Measurements from ENCODE around the gene SLC12A5.

SLC12A5 gene

GRCh38 chr20:46028110-46028509 is 905 bp upstream of the SLC12A5 start:
- no peak for DNase-seq (ENCODE audit: low spot score)

- DNase-seq (ENCODE audit: low spot score): no peak
Observed at GRCh38 chr20:46030284-46031013, 1.4 kb downstream of the SLC12A5 start.

DNA sequence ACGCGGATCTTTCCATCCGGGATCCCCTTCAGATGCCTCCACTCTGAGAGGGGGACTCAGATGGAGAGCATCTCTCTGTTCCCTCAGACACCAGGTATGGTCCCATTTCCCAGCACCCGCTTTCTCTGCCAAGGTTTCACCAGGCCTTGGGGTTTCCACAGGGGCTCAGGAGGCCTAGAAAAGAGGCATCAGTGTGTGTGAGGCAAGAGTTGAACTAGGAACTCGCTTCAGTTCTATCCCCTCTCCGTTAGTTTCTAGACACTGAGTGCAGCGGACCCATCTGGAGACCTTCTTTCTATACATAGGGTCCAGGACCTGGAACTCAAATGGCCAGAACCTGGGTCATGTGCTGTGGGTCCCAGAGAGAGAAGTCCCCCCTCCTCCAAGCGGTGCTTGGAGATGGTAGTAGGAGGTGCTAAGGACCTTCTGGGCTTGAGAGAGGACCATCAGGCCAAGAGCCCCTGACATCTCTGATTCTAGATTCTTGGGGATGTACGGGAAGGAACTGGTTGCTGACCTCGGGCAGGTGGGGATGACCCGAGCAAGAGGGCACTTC is 2.1 kb downstream of the SLC12A5 start:
- DNase-seq (ENCODE audit: low spot score): no peak

DNA sequence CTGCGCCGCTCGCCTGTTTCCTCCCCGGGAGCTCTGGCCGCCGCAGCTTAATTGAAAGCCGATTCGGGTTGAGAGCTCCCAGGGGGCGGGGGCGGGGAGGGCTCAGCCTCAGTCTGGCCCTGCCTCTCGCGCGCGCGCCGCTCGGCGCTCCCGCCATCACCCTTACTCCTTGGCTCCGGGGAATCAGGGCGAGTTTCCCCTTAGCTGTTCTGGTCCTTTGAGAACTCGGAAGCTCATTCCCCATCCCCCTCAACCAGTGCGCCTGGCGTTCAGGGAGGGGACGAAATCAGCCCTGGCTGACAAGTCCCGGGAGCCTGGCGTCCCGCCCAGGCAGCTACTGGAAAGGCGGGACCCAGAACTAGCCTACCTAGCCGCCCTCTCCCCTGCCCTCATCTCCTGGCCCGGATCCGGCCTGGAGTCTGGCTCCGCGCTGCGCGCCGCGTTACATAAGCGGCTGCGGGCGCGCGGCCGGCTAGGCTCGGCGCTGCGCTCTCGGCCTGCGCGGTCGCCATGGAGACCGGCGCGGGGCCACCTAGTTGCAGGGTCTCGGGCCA is 2.8 kb downstream of the SLC12A5 start:
- DNase-seq (ENCODE audit: low spot score): peak; percentile 73

DNA sequence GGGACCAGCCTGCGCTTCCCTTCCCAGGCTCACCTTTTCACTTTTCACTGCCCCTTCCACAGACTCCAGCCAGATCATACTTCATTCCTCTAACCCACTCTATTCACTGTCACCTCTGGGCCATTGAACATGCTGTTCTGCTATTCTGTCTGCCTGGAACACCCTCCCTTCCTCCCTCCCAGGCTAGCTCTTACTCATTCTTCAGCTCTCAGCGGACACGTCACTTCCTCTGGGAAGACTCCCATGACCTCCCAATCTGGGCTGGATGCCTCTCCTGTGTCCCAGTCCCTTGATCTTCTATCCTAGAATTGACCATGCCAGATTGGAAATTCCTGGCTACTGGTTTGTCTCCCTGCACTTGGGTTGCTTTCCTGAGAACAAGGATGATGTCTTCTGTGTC is 5.0 kb downstream of the SLC12A5 start:
- no peak for DNase-seq (ENCODE audit: low spot score)

DNA sequence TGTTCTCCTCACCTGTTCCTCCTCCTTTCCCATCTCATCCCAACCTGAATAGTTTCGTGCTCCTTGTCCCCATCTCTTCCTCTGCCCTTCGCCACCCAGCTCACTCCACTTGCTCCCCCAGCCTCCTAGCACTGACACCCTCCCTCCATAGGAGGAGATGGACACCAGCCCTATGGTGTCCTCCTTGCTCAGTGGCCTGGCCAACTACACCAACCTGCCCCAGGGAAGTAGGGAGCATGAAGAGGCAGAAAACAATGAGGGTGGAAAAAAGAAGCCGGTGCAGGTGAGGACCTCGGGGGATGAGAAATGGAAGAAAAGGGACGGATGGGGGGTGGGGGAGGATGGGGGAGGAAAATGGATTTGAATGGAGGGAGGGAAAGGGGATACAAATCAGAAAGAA is 6.2 kb downstream of the SLC12A5 start:
- no peak for DNase-seq (ENCODE audit: low spot score)

- DNase-seq (ENCODE audit: low spot score): no peak
Observed at GRCh38 chr20:46035713-46036112, 6.7 kb downstream of the SLC12A5 start.

- no peak for DNase-seq (ENCODE audit: low spot score)
Observed at GRCh38 chr20:46036370-46036769, 7.4 kb downstream of the SLC12A5 start.

GRCh38 chr20:46037036-46037435 is 8.0 kb downstream of the SLC12A5 start:
- no peak for DNase-seq (ENCODE audit: low spot score)

DNA sequence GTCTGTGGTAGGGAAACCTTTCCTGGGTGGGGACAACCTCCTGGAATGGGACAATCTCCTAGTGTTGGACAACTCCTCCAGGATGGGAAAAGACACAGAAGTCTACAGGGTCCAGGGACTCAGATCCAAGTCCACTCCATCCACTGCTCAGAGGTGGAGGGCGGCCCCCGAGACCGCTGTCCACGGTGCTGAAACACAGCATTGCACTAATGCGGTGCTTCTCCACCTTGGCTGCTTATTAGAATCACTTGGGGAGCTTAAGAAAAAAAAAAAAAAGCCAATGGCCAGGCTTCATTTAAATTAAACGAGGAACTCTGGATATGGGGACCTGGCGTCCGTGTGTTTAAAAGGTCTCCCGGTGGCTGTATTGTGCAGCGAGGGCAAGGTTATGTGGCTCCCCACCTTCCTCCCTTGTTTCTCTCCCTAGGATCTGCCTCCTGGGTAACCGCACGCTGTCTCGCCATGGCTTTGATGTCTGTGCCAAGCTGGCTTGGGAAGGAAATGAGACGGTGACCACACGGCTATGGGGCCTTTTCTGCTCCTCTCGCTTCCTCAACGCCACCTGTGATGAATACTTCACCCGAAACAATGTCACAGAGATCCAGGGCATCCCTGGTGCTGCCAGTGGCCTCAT is 12.0 kb downstream of the SLC12A5 start:
- DNase-seq (ENCODE audit: low spot score): peak; percentile 86

DNA sequence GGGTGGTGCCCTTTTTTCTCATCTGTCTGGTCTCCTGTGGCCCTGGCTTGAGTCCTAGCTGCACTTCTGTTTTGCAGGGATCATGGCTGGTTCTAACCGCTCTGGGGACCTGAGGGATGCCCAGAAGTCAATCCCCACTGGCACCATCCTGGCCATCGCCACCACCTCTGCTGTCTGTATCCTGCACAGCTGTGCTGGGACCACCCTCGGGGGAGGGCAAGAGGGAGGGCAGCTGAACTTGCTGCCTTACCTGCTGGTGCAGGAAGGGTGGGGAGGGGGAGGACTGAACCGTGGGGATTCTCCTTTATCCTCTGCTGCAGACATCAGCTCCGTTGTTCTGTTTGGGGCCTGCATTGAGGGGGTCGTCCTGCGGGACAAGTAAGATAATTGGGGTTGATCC is 14.5 kb downstream of the SLC12A5 start:
- DNase-seq (ENCODE audit: low spot score): no peak

GRCh38 chr20:46044896-46045295 is 15.9 kb downstream of the SLC12A5 start:
- no peak for DNase-seq (ENCODE audit: low spot score)

DNA sequence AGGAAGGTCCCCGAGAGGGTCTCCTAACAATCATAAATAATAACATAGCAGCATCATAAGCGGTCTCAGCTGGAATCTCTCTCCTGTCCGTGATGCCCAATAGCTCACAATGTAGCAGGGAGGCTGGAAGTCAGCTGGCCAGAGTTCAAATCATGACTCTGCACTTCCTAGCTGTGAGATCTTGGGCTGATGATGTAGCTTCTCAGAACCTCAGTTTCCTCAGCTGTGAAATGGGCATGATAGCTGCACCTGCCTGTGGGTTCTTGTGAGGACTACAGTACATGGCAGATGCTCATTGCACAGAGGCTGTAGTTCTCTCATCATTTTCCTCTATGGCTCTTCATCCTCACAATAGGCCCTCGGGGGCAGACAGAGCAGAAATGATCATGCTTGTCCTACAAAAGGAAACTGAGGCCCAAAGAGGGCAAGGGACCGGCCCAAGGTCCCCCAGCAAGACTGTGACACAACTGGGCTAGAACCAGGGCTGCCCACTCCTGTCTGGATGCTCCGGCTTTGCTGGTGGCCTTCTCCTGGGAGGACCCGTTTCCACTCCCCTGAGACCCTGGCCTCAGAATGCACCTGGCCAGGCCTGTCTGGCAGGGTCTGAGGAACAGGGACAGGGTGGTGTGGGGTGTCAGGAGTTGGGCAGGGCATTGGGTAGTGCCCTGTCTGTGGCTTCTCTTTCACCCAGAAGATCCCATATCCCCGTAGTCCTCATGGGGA is 17.7 kb downstream of the SLC12A5 start:
- DNase-seq (ENCODE audit: low spot score): no peak

- DNase-seq (ENCODE audit: low spot score): no peak
Observed at GRCh38 chr20:46047821-46048220, 18.8 kb downstream of the SLC12A5 start.

DNA sequence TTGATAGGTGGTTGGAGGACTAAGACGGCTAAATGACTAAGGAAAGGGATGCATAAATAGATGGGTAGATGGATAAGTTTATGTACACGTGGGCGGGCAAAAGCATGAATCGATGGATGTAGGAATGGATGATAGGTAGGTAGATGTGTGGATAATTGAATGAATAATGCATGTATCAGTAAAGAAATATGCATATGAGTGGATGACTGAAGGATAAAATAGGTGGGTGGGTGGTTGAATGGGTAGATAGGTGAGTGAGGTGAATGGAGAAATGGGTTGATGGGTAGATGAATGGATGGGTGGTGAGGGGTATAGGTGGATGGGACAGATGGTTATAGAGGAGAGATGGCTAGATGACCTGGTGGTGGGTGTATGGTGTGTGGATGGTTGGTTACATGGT is 20.2 kb downstream of the SLC12A5 start:
- no peak for DNase-seq (ENCODE audit: low spot score)

- DNase-seq (ENCODE audit: low spot score): no peak
Observed at GRCh38 chr20:46049815-46050214, 20.8 kb downstream of the SLC12A5 start.

- DNase-seq (ENCODE audit: low spot score): no peak
Observed at GRCh38 chr20:46050444-46050843, 21.4 kb downstream of the SLC12A5 start.

DNA sequence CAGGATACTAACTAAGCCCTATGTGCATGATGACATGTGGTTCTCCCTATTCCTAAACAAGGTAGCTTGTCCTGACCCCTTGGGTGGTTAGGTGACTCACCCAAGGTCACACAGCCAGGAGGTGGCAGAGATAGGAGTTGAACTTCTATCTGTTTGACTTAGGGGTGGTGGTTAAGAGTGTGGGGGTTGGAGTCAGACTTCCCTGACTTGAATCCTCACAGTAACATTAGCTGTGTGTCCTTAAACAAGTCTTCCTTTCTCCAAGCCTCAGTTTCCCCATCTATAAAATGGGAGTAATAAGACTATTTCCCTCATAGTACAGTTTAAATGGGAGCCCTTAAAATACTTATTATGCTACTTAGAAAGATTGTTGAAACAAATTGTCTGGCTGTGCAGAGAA is 21.9 kb downstream of the SLC12A5 start:
- no peak for DNase-seq (ENCODE audit: low spot score)

DNA sequence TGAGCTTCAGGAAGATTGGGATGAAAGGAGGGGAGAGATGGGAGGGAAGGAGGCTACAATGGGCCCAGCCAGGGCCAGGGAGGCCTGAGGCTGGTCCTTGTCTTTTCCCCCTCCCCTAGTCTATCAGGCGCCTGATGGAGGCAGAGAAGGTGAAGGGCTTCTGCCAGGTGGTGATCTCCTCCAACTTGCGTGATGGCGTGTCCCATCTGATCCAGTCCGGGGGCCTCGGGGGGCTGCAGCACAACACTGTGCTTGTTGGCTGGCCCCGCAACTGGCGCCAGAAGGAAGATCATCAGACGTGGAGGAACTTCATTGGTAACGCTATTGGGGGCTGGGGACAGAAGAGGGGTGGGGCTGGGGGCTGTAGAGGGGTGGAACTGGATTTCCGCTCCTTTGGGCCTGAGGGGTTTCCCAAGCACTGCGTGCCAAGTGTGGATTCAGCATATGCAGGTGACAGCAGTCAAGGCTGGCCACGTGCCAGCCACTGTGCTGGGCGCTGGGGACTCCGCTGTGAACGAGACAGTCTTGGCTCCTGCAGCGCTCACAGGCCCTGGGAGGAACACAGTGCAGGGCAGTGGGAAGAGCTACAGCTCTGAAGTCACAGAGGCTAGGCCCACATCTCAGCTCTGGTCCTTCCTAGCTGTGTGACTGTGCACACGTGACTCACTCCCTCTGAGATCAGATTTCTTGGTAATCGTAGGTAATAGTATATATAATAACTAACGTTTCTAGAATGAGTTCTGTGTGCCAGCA is 22.7 kb downstream of the SLC12A5 start:
- DNase-seq (ENCODE audit: low spot score): no peak

GRCh38 chr20:46053416-46053815 is 24.4 kb downstream of the SLC12A5 start:
- no peak for DNase-seq (ENCODE audit: low spot score)

DNA sequence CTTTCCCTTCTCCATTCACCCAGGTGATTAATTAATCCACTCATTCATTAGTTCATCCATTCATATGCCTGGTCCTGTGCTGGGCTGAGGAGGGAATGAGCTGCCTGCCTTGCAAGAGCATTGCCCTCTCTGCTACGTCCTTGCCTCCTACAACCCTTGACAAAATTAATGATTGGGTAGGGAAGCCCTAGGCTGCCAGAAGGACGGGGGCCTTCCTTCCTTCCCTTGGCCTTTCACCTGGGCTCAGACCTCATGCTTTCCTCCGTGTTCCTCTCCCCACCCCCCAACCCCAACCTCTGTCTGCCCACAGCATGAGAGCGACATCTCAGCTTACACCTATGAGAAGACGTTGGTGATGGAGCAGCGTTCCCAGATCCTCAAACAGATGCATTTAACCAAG is 25.6 kb downstream of the SLC12A5 start:
- DNase-seq (ENCODE audit: low spot score): no peak

- DNase-seq (ENCODE audit: low spot score): no peak
Observed at GRCh38 chr20:46055269-46055668, 26.3 kb downstream of the SLC12A5 start.

Measured in ecto neural progenitor cell (in vitro differentiated cells).